ENCODE data around the gene EXOC4.

The EXOC4 gene

GRCh38 chr7:133452577-133452976, 199.7 kb downstream of the EXOC4 start:
- H3K9me3 ChIP-seq (ENCODE audit: control insufficient read depth in 2 of 2, low read length in 2 of 2) = no peaks in the 10 kb centered on the region
- no peak overlapping the region for H3K4me3 ChIP-seq (ENCODE audit: low read length in 2 of 2)
- H3K27ac ChIP-seq (ENCODE audit: low read depth in 2 of 2, low read length in 2 of 2) = no peak overlapping the region
- H3K27me3 ChIP-seq (ENCODE audit: control insufficient read depth in 2 of 2, insufficient read depth in 2 of 2, low read length in 2 of 2) = no peaks in the 10 kb centered on the region
- no peaks in the 10 kb centered on the region for H3K36me3 ChIP-seq (ENCODE audit: control insufficient read depth in 2 of 2, insufficient read depth in 2 of 2, low read length in 2 of 2)
- no peak overlapping the region for H3K9ac ChIP-seq (ENCODE audit: low read depth in 1 of 2, low read length in 2 of 2)
- H3K4me1 ChIP-seq (ENCODE audit: control insufficient read depth in 2 of 2, insufficient read depth in 2 of 2, low read length in 2 of 2) = no peaks in the 10 kb centered on the region

GRCh38 chr7:133458688-133459087, 205.8 kb downstream of the EXOC4 start:
- Histone ChIP-seq H3K4me1 (ENCODE audit: control insufficient read depth in 2 of 2, insufficient read depth in 2 of 2, low read length in 2 of 2) (no peaks in the 10 kb centered on the region), H3K4me3 (ENCODE audit: low read length in 2 of 2) (no peak overlapping the region), H3K9me3 (ENCODE audit: control insufficient read depth in 2 of 2, low read length in 2 of 2) (no peaks in the 10 kb centered on the region), H3K27me3 (ENCODE audit: control insufficient read depth in 2 of 2, insufficient read depth in 2 of 2, low read length in 2 of 2) (no peaks in the 10 kb centered on the region), H3K36me3 (ENCODE audit: control insufficient read depth in 2 of 2, insufficient read depth in 2 of 2, low read length in 2 of 2) (no peaks in the 10 kb centered on the region), H3K27ac (ENCODE audit: low read depth in 2 of 2, low read length in 2 of 2) (no peak overlapping the region), H3K9ac (ENCODE audit: low read depth in 1 of 2, low read length in 2 of 2) (no peak overlapping the region)

- Histone ChIP-seq H3K4me3 (ENCODE audit: low read length in 2 of 2) (no peak overlapping the region), H3K9me3 (ENCODE audit: control insufficient read depth in 2 of 2, low read length in 2 of 2) (no peaks in the 10 kb centered on the region), H3K4me1 (ENCODE audit: control insufficient read depth in 2 of 2, insufficient read depth in 2 of 2, low read length in 2 of 2) (no peaks in the 10 kb centered on the region), H3K36me3 (ENCODE audit: control insufficient read depth in 2 of 2, insufficient read depth in 2 of 2, low read length in 2 of 2) (no peaks in the 10 kb centered on the region), H3K27ac (ENCODE audit: low read depth in 2 of 2, low read length in 2 of 2) (no peak overlapping the region), H3K9ac (ENCODE audit: low read depth in 1 of 2, low read length in 2 of 2) (no peak overlapping the region), H3K27me3 (ENCODE audit: control insufficient read depth in 2 of 2, insufficient read depth in 2 of 2, low read length in 2 of 2) (no peaks in the 10 kb centered on the region)
Observed at GRCh38 chr7:133461421-133461820, 208.5 kb downstream of the EXOC4 start.

GRCh38 chr7:133475655-133476054, 222.8 kb downstream of the EXOC4 start:
- Histone ChIP-seq H3K27ac (ENCODE audit: low read depth in 2 of 2, low read length in 2 of 2) (no peak overlapping the region), H3K36me3 (ENCODE audit: control insufficient read depth in 2 of 2, insufficient read depth in 2 of 2, low read length in 2 of 2) (peaks cover 8 to 11% of the 10 kb centered on the region in 2 donors), H3K27me3 (ENCODE audit: control insufficient read depth in 2 of 2, insufficient read depth in 2 of 2, low read length in 2 of 2) (no peaks in the 10 kb centered on the region), H3K9ac (ENCODE audit: low read depth in 1 of 2, low read length in 2 of 2) (no peak overlapping the region), H3K4me1 (ENCODE audit: control insufficient read depth in 2 of 2, insufficient read depth in 2 of 2, low read length in 2 of 2) (no peaks in the 10 kb centered on the region), H3K4me3 (ENCODE audit: low read length in 2 of 2) (no peak overlapping the region), H3K9me3 (ENCODE audit: control insufficient read depth in 2 of 2, low read length in 2 of 2) (no peaks in the 10 kb centered on the region)

- Histone ChIP-seq H3K27ac (ENCODE audit: low read depth in 2 of 2, low read length in 2 of 2) (no peak overlapping the region), H3K4me3 (ENCODE audit: low read length in 2 of 2) (no peak overlapping the region), H3K36me3 (ENCODE audit: control insufficient read depth in 2 of 2, insufficient read depth in 2 of 2, low read length in 2 of 2) (peaks cover 11 to 17% of the 10 kb centered on the region in 2 donors), H3K27me3 (ENCODE audit: control insufficient read depth in 2 of 2, insufficient read depth in 2 of 2, low read length in 2 of 2) (no peaks in the 10 kb centered on the region), H3K4me1 (ENCODE audit: control insufficient read depth in 2 of 2, insufficient read depth in 2 of 2, low read length in 2 of 2) (no peaks in the 10 kb centered on the region), H3K9ac (ENCODE audit: low read depth in 1 of 2, low read length in 2 of 2) (no peak overlapping the region), H3K9me3 (ENCODE audit: control insufficient read depth in 2 of 2, low read length in 2 of 2) (no peaks in the 10 kb centered on the region)
Observed at GRCh38 chr7:133477791-133478190, 224.9 kb downstream of the EXOC4 start.

- Histone ChIP-seq H3K27ac (ENCODE audit: low read depth in 2 of 2, low read length in 2 of 2) (no peak overlapping the region), H3K4me1 (ENCODE audit: control insufficient read depth in 2 of 2, insufficient read depth in 2 of 2, low read length in 2 of 2) (no peaks in the 10 kb centered on the region), H3K36me3 (ENCODE audit: control insufficient read depth in 2 of 2, insufficient read depth in 2 of 2, low read length in 2 of 2) (peaks cover 11 to 17% of the 10 kb centered on the region in 2 donors), H3K9ac (ENCODE audit: low read depth in 1 of 2, low read length in 2 of 2) (no peak overlapping the region), H3K27me3 (ENCODE audit: control insufficient read depth in 2 of 2, insufficient read depth in 2 of 2, low read length in 2 of 2) (no peaks in the 10 kb centered on the region), H3K9me3 (ENCODE audit: control insufficient read depth in 2 of 2, low read length in 2 of 2) (no peaks in the 10 kb centered on the region), H3K4me3 (ENCODE audit: low read length in 2 of 2) (no peak overlapping the region)
Observed at GRCh38 chr7:133478591-133479135, 225.8 kb downstream of the EXOC4 start.

GRCh38 chr7:133479456-133480065, 226.7 kb downstream of the EXOC4 start:
- no peak overlapping the region for H3K27ac ChIP-seq (ENCODE audit: low read depth in 2 of 2, low read length in 2 of 2)
- H3K27me3 ChIP-seq (ENCODE audit: control insufficient read depth in 2 of 2, insufficient read depth in 2 of 2, low read length in 2 of 2) = no peaks in the 10 kb centered on the region
- no peak overlapping the region for H3K9ac ChIP-seq (ENCODE audit: low read depth in 1 of 2, low read length in 2 of 2)
- no peaks in the 10 kb centered on the region for H3K4me1 ChIP-seq (ENCODE audit: control insufficient read depth in 2 of 2, insufficient read depth in 2 of 2, low read length in 2 of 2)
- H3K4me3 ChIP-seq (ENCODE audit: low read length in 2 of 2) = no peak overlapping the region
- no peaks in the 10 kb centered on the region for H3K9me3 ChIP-seq (ENCODE audit: control insufficient read depth in 2 of 2, low read length in 2 of 2)
- peaks cover 11 to 17% of the 10 kb centered on the region in 2 donors for H3K36me3 ChIP-seq (ENCODE audit: control insufficient read depth in 2 of 2, insufficient read depth in 2 of 2, low read length in 2 of 2)

GRCh38 chr7:133480868-133481267, 228.0 kb downstream of the EXOC4 start:
- H3K9me3 ChIP-seq (ENCODE audit: control insufficient read depth in 2 of 2, low read length in 2 of 2) = no peaks in the 10 kb centered on the region
- H3K4me3 ChIP-seq (ENCODE audit: low read length in 2 of 2) = no peak overlapping the region
- no peaks in the 10 kb centered on the region for H3K27me3 ChIP-seq (ENCODE audit: control insufficient read depth in 2 of 2, insufficient read depth in 2 of 2, low read length in 2 of 2)
- H3K27ac ChIP-seq (ENCODE audit: low read depth in 2 of 2, low read length in 2 of 2) = no peak overlapping the region
- H3K36me3 ChIP-seq (ENCODE audit: control insufficient read depth in 2 of 2, insufficient read depth in 2 of 2, low read length in 2 of 2) = peaks cover 11 to 17% of the 10 kb centered on the region in 2 donors
- H3K9ac ChIP-seq (ENCODE audit: low read depth in 1 of 2, low read length in 2 of 2) = no peak overlapping the region
- H3K4me1 ChIP-seq (ENCODE audit: control insufficient read depth in 2 of 2, insufficient read depth in 2 of 2, low read length in 2 of 2) = no peaks in the 10 kb centered on the region

GRCh38 chr7:133481676-133482075, 228.8 kb downstream of the EXOC4 start:
- Histone ChIP-seq H3K36me3 (ENCODE audit: control insufficient read depth in 2 of 2, insufficient read depth in 2 of 2, low read length in 2 of 2) (peaks cover 11 to 16% of the 10 kb centered on the region in 2 donors), H3K9me3 (ENCODE audit: control insufficient read depth in 2 of 2, low read length in 2 of 2) (no peaks in the 10 kb centered on the region), H3K27me3 (ENCODE audit: control insufficient read depth in 2 of 2, insufficient read depth in 2 of 2, low read length in 2 of 2) (no peaks in the 10 kb centered on the region), H3K27ac (ENCODE audit: low read depth in 2 of 2, low read length in 2 of 2) (no peak overlapping the region), H3K4me1 (ENCODE audit: control insufficient read depth in 2 of 2, insufficient read depth in 2 of 2, low read length in 2 of 2) (no peaks in the 10 kb centered on the region), H3K4me3 (ENCODE audit: low read length in 2 of 2) (no peak overlapping the region), H3K9ac (ENCODE audit: low read depth in 1 of 2, low read length in 2 of 2) (no peak overlapping the region)

GRCh38 chr7:133482599-133482998, 229.7 kb downstream of the EXOC4 start:
- Histone ChIP-seq H3K27me3 (ENCODE audit: control insufficient read depth in 2 of 2, insufficient read depth in 2 of 2, low read length in 2 of 2) (no peaks in the 10 kb centered on the region), H3K27ac (ENCODE audit: low read depth in 2 of 2, low read length in 2 of 2) (no peak overlapping the region), H3K9ac (ENCODE audit: low read depth in 1 of 2, low read length in 2 of 2) (no peak overlapping the region), H3K9me3 (ENCODE audit: control insufficient read depth in 2 of 2, low read length in 2 of 2) (no peaks in the 10 kb centered on the region), H3K4me3 (ENCODE audit: low read length in 2 of 2) (no peak overlapping the region), H3K4me1 (ENCODE audit: control insufficient read depth in 2 of 2, insufficient read depth in 2 of 2, low read length in 2 of 2) (no peaks in the 10 kb centered on the region), H3K36me3 (ENCODE audit: control insufficient read depth in 2 of 2, insufficient read depth in 2 of 2, low read length in 2 of 2) (peaks cover 10 to 15% of the 10 kb centered on the region in 2 donors)
